ENCODE measurements around the gene SPTBN4. TPM values are rescaled to one million over a fixed set of nuclear protein-coding genes. Genes with fewer than 3 reads are reported as not detected.

Gene SPTBN4
- total and polyA plus RNA-seq, 2 donors (not counting 1 experiment from before 2014, with no cell fraction given), result 0.03 to 0.67 TPM

- CTCF ChIA-PET, result interaction anchor here (1.4 to 5.6 kb wide), 2 partner anchors 12 to 27 kb away, joined by 5 to 87 read pairs; partner anchors contain the start of gene SERTAD3
- H3K4me1 Mint-ChIP-seq, result peaks cover 16% of the 10 kb centered on the region
- Histone ChIP-seq H3K4me2 (replicated peaks; ENCODE audit: low read depth, low read length, poor library complexity, severe bottlenecking) (no peak overlapping the region), H3K27ac (ENCODE audit: low read length in 2 of 2) (no peak overlapping the region), H3K4me1 (ENCODE audit: control insufficient read depth in 2 of 2, insufficient read depth in 2 of 2, low read length in 2 of 2) (peaks cover 9 to 15% of the 10 kb centered on the region in 2 donors), H3K36me3 (replicated peaks in 1 of 2; ENCODE audit: control extremely low read depth in 1 of 2, control insufficient read depth in 1 of 2, extremely low read depth in 1 of 2, insufficient read depth in 2 of 2, low read length in 1 of 2) (peaks cover 0 to 7% of the 10 kb centered on the region in 2 experiments), H3K79me2 (ENCODE audit: control insufficient read depth, insufficient read depth, low read length) (peaks cover 7% of the 10 kb centered on the region), H4K20me1 (ENCODE audit: control insufficient read depth, insufficient read depth, low read length, poor library complexity, severe bottlenecking) (no peaks in the 10 kb centered on the region), H3K9ac (ENCODE audit: low read length) (no peak overlapping the region), H3K9me3 (ENCODE audit: control extremely low read depth in 1 of 3, control insufficient read depth in 2 of 3, insufficient read depth in 1 of 3, low read length in 2 of 3) (no peaks in the 10 kb centered on the region), H3K27me3 (replicated peaks in 1 of 4; ENCODE audit: control extremely low read depth in 1 of 4, control insufficient read depth in 3 of 4, insufficient read depth in 4 of 4, low read length in 3 of 4) (no peaks in the 10 kb centered on the region), H2AFZ (ENCODE audit: insufficient read depth, low read depth, low read length, poor library complexity, severe bottlenecking) (no peak overlapping the region), H3K4me3 (ENCODE audit: control extremely low read depth in 1 of 5, extremely low read depth in 1 of 5, insufficient read depth in 1 of 5, low read depth in 2 of 5, low read length in 4 of 5) (no peak overlapping the region)
- H3K27me3 Mint-ChIP-seq, result no peaks in the 10 kb centered on the region
- no peak overlapping the region for H3K27ac Mint-ChIP-seq
- no peak overlapping the region for H3K4me3 Mint-ChIP-seq
- H3K9me3 Mint-ChIP-seq (ENCODE audit: insufficient read depth), result no peaks in the 10 kb centered on the region
- DNase-seq, result no peak
- WGBS (ENCODE audit: insufficient coverage), result 81% methylated on average over 3 of the region's 3 CpGs
- TF ChIP-seq CTCF (IDR thresholded peaks at IDR 0.05) (no peak), EZH2 (IDR thresholded peaks at IDR 0.05; ENCODE audit: borderline replicate concordance, insufficient read depth, low read depth, low read length, poor library complexity, severe bottlenecking) (no peak)
- ATAC-seq (ENCODE audit: low read depth), result no peak
- intact Hi-C loops (cut with micrococcal nuclease), result no loop called here
- POLR2A ChIA-PET, result no interaction called here
These were observed 48.8 kb upstream of the SPTBN4 start for GRCh38 chr19:40418040-40418439.

- H3K27me3 ChIP-seq (replicated peaks in 1 of 4; ENCODE audit: control extremely low read depth in 1 of 4, control insufficient read depth in 3 of 4, insufficient read depth in 4 of 4, low read length in 3 of 4), result no peaks in the 10 kb centered on the region
- ChIA-PET POLR2A (no interaction called here), CTCF (interaction anchor here (0.7 to 9.5 kb wide), 6 partner anchors 13 to 74 kb away, joined by 3 to 87 read pairs (median 16); partner anchors contain the start of genes BLVRB, SERTAD3 and SPTBN4)
- no peak overlapping the region for H3K9ac ChIP-seq (ENCODE audit: low read length)
- no peak overlapping the region for H2AFZ ChIP-seq (ENCODE audit: insufficient read depth, low read depth, low read length, poor library complexity, severe bottlenecking)
- ATAC-seq (ENCODE audit: low read depth), result no peak
- H3K27ac ChIP-seq (ENCODE audit: low read length in 2 of 2), result no peak overlapping the region
- Mint-ChIP-seq H3K9me3 (ENCODE audit: insufficient read depth) (no peaks in the 10 kb centered on the region), H3K27ac (no peak overlapping the region), H3K4me3 (peak overlapping the region; percentile 19), H3K4me1 (peaks cover 17% of the 10 kb centered on the region), H3K27me3 (no peaks in the 10 kb centered on the region)
- H3K4me3 ChIP-seq (ENCODE audit: control extremely low read depth in 1 of 5, extremely low read depth in 1 of 5, insufficient read depth in 1 of 5, low read depth in 2 of 5, low read length in 4 of 5), result no peak overlapping the region
- no peaks in the 10 kb centered on the region for H4K20me1 ChIP-seq (ENCODE audit: control insufficient read depth, insufficient read depth, low read length, poor library complexity, severe bottlenecking)
- peaks cover 16% of the 10 kb centered on the region for H3K79me2 ChIP-seq (ENCODE audit: control insufficient read depth, insufficient read depth, low read length)
- TF ChIP-seq EZH2 (IDR thresholded peaks at IDR 0.05; ENCODE audit: borderline replicate concordance, insufficient read depth, low read depth, low read length, poor library complexity, severe bottlenecking) (no peak), CTCF (IDR thresholded peaks at IDR 0.05) (no peak)
- peaks cover 0 to 9% of the 10 kb centered on the region in 2 experiments for H3K36me3 ChIP-seq (replicated peaks in 1 of 2; ENCODE audit: control extremely low read depth in 1 of 2, control insufficient read depth in 1 of 2, extremely low read depth in 1 of 2, insufficient read depth in 2 of 2, low read length in 1 of 2)
- 81% methylated on average over 5 of the region's 5 CpGs for WGBS (ENCODE audit: insufficient coverage)
- peaks cover 9 to 20% of the 10 kb centered on the region in 2 donors for H3K4me1 ChIP-seq (ENCODE audit: control insufficient read depth in 2 of 2, insufficient read depth in 2 of 2, low read length in 2 of 2)
- no peak overlapping the region for H3K4me2 ChIP-seq (replicated peaks; ENCODE audit: low read depth, low read length, poor library complexity, severe bottlenecking)
- H3K9me3 ChIP-seq (ENCODE audit: control extremely low read depth in 1 of 3, control insufficient read depth in 2 of 3, insufficient read depth in 1 of 3, low read length in 2 of 3), result no peaks in the 10 kb centered on the region
- intact Hi-C loops (cut with micrococcal nuclease), result no loop called here
- DNase-seq, result no peak
These were observed 47.7 kb upstream of the SPTBN4 start for GRCh38 chr19:40419066-40419612.

Measured in B cell (primary cell).